Adrenal gland (tissue), 5 donors: Measurements from ENCODE around the gene CDK14.

ENCODE experiments used
- CTCF ChIP-seq, 6 experiments: fragments of 450-650 bp in 4 of 6; fragments of 200-600 bp in 2 of 6; sonication (generic) in 1 of 6; IDR thresholded peaks; 1 replicate in 5 of 6; 2 replicates in 1 of 6; pipeline versions ENCODE4 v1.5.1 to v1.8.0; 2016 to 2021; ENCODE audit warnings: antibody characterized with exemption in 6 of 6, mild to moderate bottlenecking in 2 of 6, moderate library complexity in 1 of 6
- POLR2A ChIP-seq, 2 donors: fragments of 450-650 bp; IDR thresholded peaks; one replicate each; pipeline ENCODE4 v1.6.1; 2017; ENCODE audit warnings: antibody characterized with exemption in 2 of 2, mild to moderate bottlenecking in 2 of 2, moderate library complexity in 1 of 2
- donor health status: DM: no; HTN: no; CAD: no.

DNA sequence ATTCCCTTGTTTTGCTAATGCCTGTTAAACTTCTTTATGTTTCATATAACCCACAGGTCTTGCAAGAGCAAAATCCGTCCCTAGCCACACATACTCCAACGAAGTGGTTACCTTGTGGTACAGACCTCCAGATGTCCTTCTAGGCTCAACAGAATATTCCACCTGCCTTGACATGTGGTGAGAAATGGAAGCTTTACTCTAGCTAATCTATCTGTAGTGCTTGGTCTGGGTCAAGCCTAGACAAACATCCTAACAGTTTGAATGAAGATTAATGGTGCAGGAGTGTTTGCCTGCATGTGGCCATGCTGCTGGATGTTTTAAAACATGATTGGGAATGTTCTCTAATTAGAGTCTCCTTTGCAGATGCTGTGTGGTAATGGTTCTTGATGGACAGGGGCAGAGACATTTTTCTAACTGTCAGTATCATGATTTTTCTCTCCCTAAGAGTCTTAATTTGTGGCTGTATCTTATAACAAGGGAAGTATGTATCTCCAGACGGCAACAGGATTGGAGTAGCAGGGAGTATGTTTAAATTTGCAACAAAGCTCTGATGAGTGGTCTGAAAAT is 359.6 kb downstream of the CDK14 start:
- TF ChIP-seq CTCF (IDR thresholded peaks at IDR 0.05) = no peak
- TF ChIP-seq POLR2A (IDR thresholded peaks at IDR 0.05) = no peak
